Adrenal gland (tissue), 5 donors: Measurements from ENCODE around the gene GHDC.
"Not testable (repeated sequence)": the region's sequence is repeated elsewhere in the genome, so short reads cannot be mapped to it uniquely, and the experiment has no call there.

Experiments
- CTCF ChIP-seq, 6 experiments: fragments of 450-650 bp in 4 of 6; fragments of 200-600 bp in 2 of 6; sonication (generic) in 1 of 6; IDR thresholded peaks; 1 replicate in 5 of 6; 2 replicates in 1 of 6; pipeline versions ENCODE4 v1.5.1 to v1.8.0; 2016 to 2021; ENCODE audit warnings: antibody characterized with exemption in 6 of 6, mild to moderate bottlenecking in 2 of 6, moderate library complexity in 1 of 6
- POLR2A ChIP-seq, 2 donors: fragments of 450-650 bp; IDR thresholded peaks; one replicate each; pipeline ENCODE4 v1.6.1; 2017; ENCODE audit warnings: antibody characterized with exemption in 2 of 2, mild to moderate bottlenecking in 2 of 2, moderate library complexity in 1 of 2
- donor health status: DM: no; HTN: no; CAD: no.

- TF ChIP-seq CTCF, POLR2A (IDR thresholded peaks at IDR 0.05): not testable (repeated sequence)
These were observed 8.1 kb downstream of the GHDC start for GRCh38 chr17:42186191-42186590.
